K562 (cell line): ENCODE data around the gene GRIN2A. TPM values are rescaled to one million over a fixed set of nuclear protein-coding genes. Genes with fewer than 3 reads are reported as not detected.
A peak's percentile ranks its signal among the peaks of the same experiment; 100 is the strongest.

Experiments
- ATAC-seq: fragments of 200-7000 bp; cut with Tn5 transposase; 3 replicates; pipeline ENCODE4 v1.9.1; 2020; ENCODE audit warnings: moderate library complexity
- BruUV-seq: library from RNA; stranded (reverse); fragments of 400-500 nt; replicated peaks from 2 replicates; lab custom pipeline; 2021; lab: Mats Ljungman, UMichigan
- CTCF ChIA-PET: fragments of 300-600 bp; formaldehyde crosslinking; extraction: SDS; loops from one replicate; lab custom pipeline; 2021; ENCODE audit warnings: low intra/inter-chr PET ratio; lab: Yijun Ruan, JAX
- POLR2A ChIA-PET: fragments of 300-600, 350-650 bp; sonication (Branson Sonifier 250); formaldehyde crosslinking; extraction: SDS; loops from one replicate; lab custom pipeline; 2021; ENCODE audit warnings: antibody characterized with exemption, inconsistent platforms; lab: Yijun Ruan, JAX
- DNase-seq, 4 experiments: peaks; one replicate each; pipeline versions ENCODE4 v3.0.0 to v3.0.0-alpha.2; 2011 to 2018; ENCODE audit warnings: low spot score in 3 of 4, mixed read lengths in 3 of 4; ENCODE audit errors: extremely low read depth in 1 of 4
- FAIRE-seq: peaks from 2 replicates; lab custom pipeline; 2011; peaks lifted over from hg19 to GRCh38; lab: Jason Lieb, UNC
- H2AFZ ChIP-seq: 2 replicates; pipeline ENCODE4 v1.6.0; 2011; ENCODE audit warnings: low read depth, low read length, control low read depth, inconsistent platforms
- H3K27ac ChIP-seq: fragments of 200-600 bp; 3 replicates; pipeline ENCODE4 v1.8.0; 2011; ENCODE audit warnings: low read depth, mild to moderate bottlenecking, control low read depth, inconsistent platforms, low read length, moderate library complexity, mixed read lengths; ENCODE audit errors: extremely low read depth
- H3K27me3 ChIP-seq, 2 experiments: fragments of 300-600 bp in 1 of 2; 2 replicates in 1 of 2; 3 replicates in 1 of 2; pipeline versions ENCODE4 v1.6.0 to v1.8.0; 2011; ENCODE audit warnings: inconsistent platforms in 2 of 2, low read length in 2 of 2, mild to moderate bottlenecking in 1 of 2, mixed read lengths in 1 of 2, moderate library complexity in 1 of 2; ENCODE audit not compliant: control insufficient read depth in 2 of 2, insufficient read depth in 2 of 2
- H3K36me3 ChIP-seq: fragments of 300-600 bp; 3 replicates; pipeline ENCODE4 v1.8.0; 2011; ENCODE audit warnings: mild to moderate bottlenecking, low read length, inconsistent platforms; ENCODE audit not compliant: control insufficient read depth, insufficient read depth
- H3K4me1 ChIP-seq, 2 experiments: fragments of 200-600 bp in 1 of 2; replicated peaks in 1 of 2; 2 replicates in 1 of 2; 3 replicates in 1 of 2; pipeline versions ENCODE4 v1.5.1 to v1.8.0; 2011; ENCODE audit warnings: inconsistent platforms in 2 of 2, low read length in 2 of 2, mild to moderate bottlenecking in 1 of 2, mixed read lengths in 1 of 2, moderate library complexity in 1 of 2; ENCODE audit not compliant: control insufficient read depth in 2 of 2, insufficient read depth in 2 of 2
- H3K4me2 ChIP-seq: 2 replicates; pipeline ENCODE4 v1.6.1; 2011; ENCODE audit warnings: low read length, control low read depth, inconsistent platforms, mixed read lengths; ENCODE audit not compliant: insufficient read depth
- H3K4me3 ChIP-seq: fragments of 200-600 bp; sonication (generic), shearing (Covaris generic); 2 replicates; pipeline ENCODE4 v1.5.1; 2016; ENCODE audit warnings: control low read depth, inconsistent platforms
- H3K79me2 ChIP-seq: fragments of 200-600 bp; 3 replicates; pipeline ENCODE4 v1.8.0; 2011; ENCODE audit warnings: low read length, inconsistent platforms; ENCODE audit not compliant: control insufficient read depth, insufficient read depth
- H3K9ac ChIP-seq, 2 experiments: 2 replicates each; pipeline versions ENCODE4 v1.6.0 to v1.6.1; 2011; ENCODE audit warnings: low read depth in 2 of 2, low read length in 2 of 2, control low read depth in 1 of 2, inconsistent platforms in 1 of 2, mild to moderate bottlenecking in 1 of 2, mixed read lengths in 1 of 2; ENCODE audit not compliant: insufficient read depth in 1 of 2
- H3K9me1 ChIP-seq: one replicate; pipeline ENCODE4 v1.6.0; 2011; ENCODE audit warnings: inconsistent platforms, mild to moderate bottlenecking, low read length, moderate library complexity; ENCODE audit not compliant: control insufficient read depth, insufficient read depth
- H3K9me3 ChIP-seq: replicated peaks from 2 replicates; pipeline ENCODE4 v1.5.1; 2011; ENCODE audit warnings: low read depth, low read length, inconsistent platforms; ENCODE audit not compliant: control insufficient read depth, insufficient read depth
- H4K20me1 ChIP-seq: replicated peaks from 2 replicates; pipeline ENCODE4 v1.6.1; 2011; ENCODE audit warnings: low read length, inconsistent platforms, mixed read lengths; ENCODE audit not compliant: control insufficient read depth, insufficient read depth
- DNMT1 ChIP-seq: fragments of 450-650 bp; IDR thresholded peaks from 2 replicates; pipeline ENCODE4 v1.6.1; 2016; ENCODE audit warnings: antibody characterized with exemption, mild to moderate bottlenecking
- HDAC3 ChIP-seq: fragments of 450-650 bp; IDR thresholded peaks from 2 replicates; pipeline ENCODE4 v1.6.1; 2018; ENCODE audit warnings: borderline replicate concordance, mild to moderate bottlenecking, moderate library complexity; ENCODE audit not compliant: partially characterized antibody
- HLTF ChIP-seq: fragments of 450-650 bp; IDR thresholded peaks from 2 replicates; pipeline ENCODE4 v1.6.1; 2016
- KAT8 ChIP-seq: fragments of 450-650 bp; IDR thresholded peaks from 2 replicates; pipeline ENCODE4 v1.6.1; 2016; ENCODE audit warnings: low read depth, mild to moderate bottlenecking
- MAFG ChIP-seq: fragments of 450-650 bp; conservative IDR thresholded peaks from 2 replicates; pipeline ENCODE4 v1.6.1; 2016; ENCODE audit warnings: missing genetic modification characterization, missing compliant biosample characterization
- NFE2L1 ChIP-seq: fragments of 450-650 bp; IDR thresholded peaks from 2 replicates; pipeline ENCODE4 v1.6.1; 2016; ENCODE audit warnings: missing genetic modification characterization, low read depth, mild to moderate bottlenecking, missing compliant biosample characterization, moderate library complexity, borderline replicate concordance
- ZBTB9 ChIP-seq: fragments of 450-650 bp; formaldehyde crosslinking; IDR thresholded peaks from 2 replicates; pipeline ENCODE4 v1.4.0; 2020; ENCODE audit warnings: mild to moderate bottlenecking, moderate library complexity
- ZNF316 ChIP-seq: fragments of 450-650 bp; IDR thresholded peaks from 2 replicates; pipeline ENCODE4 v1.6.1; 2016
- ZNF740 ChIP-seq, 3 experiments: fragments of 200-800 bp in 1 of 3; sonication (Bioruptor generic) in 1 of 3; sonication (generic) in 1 of 3; formaldehyde crosslinking in 1 of 3; IDR thresholded peaks; 2 replicates each; pipeline versions ENCODE4 v1.6.1 to v1.8.0; 2016 to 2022; ENCODE audit warnings: mild to moderate bottlenecking in 2 of 3, missing compliant biosample characterization in 2 of 3, missing genetic modification characterization in 2 of 3, missing genetic modification reagents in 1 of 3
- WGBS: fragments of 100-300 bp; shearing (Covaris generic); methylation state at CpG from one replicate; pipeline ENCODE4 v1.1.6; 2016; ENCODE audit warnings: low coverage, mixed read lengths; ENCODE audit not compliant: insufficient coverage; ENCODE audit errors: missing lambda C conversion rate; 5-methylcytosine and 5-hydroxymethylcytosine counted together
- in situ Hi-C: fragments of 300-500 bp; cut with MboI; formaldehyde crosslinking; loops from 4 replicates; pipeline ENCODE4 v1.15.0; 2018; ENCODE audit warnings: inconsistent platforms, mixed read lengths
- intact Hi-C: fragments of 100-400 bp; cut with micrococcal nuclease; formaldehyde crosslinking; loops from 2 replicates; pipeline ENCODE4 v1.14.2; 2022
- polyA plus RNA-seq, 8 experiments: library from polyadenylated mRNA; depleted of rRNA in 4 of 8; stranded (reverse) in 5 of 8; unstranded in 3 of 8; fragments of >200 nt; fragmentation: Nextera tagmentation in 2 of 8; fragmentation: Illumina TruSeq in 1 of 8; extraction: Ambion mirVana in 2 of 8; extraction: Trizol in 1 of 8; gene quantifications; 2 replicates each; pipeline versions ENCODE4 v1.2.1 to v1.2.3, GENCODE V29; 2011 to 2014; ENCODE audit warnings: inconsistent platforms in 1 of 8, missing spikeins in 1 of 8
- total RNA-seq, 7 experiments: library from RNA; depleted of rRNA in 6 of 7; stranded (reverse); fragments of >200 nt in 6 of 7; fragmentation: Illumina TruSeq in 2 of 7; extraction: Trizol in 2 of 7; gene quantifications; 2 replicates each; pipeline versions ENCODE4 v1.2.1 to v1.2.3, GENCODE V29; 2011 to 2021; ENCODE audit warnings: low replicate concordance in 1 of 7

GRIN2A gene
- total and polyA plus RNA-seq, 9 of the 15 experiments (the other 6 are each of a cell fraction or from before 2014, with no cell fraction given): not detected

GRCh38 chr16:9772526-9773225, 409.6 kb downstream of the GRIN2A start:
- no peak for FAIRE-seq
- no peak overlapping the region for H3K27ac ChIP-seq
- H3K9me3 ChIP-seq: no peaks in the 10 kb centered on the region
- no peak overlapping the region for H3K4me3 ChIP-seq
- no peak for ATAC-seq
- intact Hi-C loops: no loop called here
- H3K79me2 ChIP-seq: no peaks in the 10 kb centered on the region
- no TSS peak for BruUV-seq
- WGBS: under 1% methylated on average over 9 of the region's 9 CpGs
- no peak overlapping the region for H3K4me2 ChIP-seq
- no peaks in the 10 kb centered on the region for H4K20me1 ChIP-seq
- DNase-seq: no peak
- no peak overlapping the region for H3K9ac ChIP-seq
- no peaks in the 10 kb centered on the region for H3K36me3 ChIP-seq
- no peaks in the 10 kb centered on the region for H3K4me1 ChIP-seq
- TF ChIP-seq MAFG (tag) (peak; percentile 51), ZNF740 (CRISPR knock-in tag; IDR thresholded peaks at IDR 0.05) (no peak), ZNF740 (tag; IDR thresholded peaks at IDR 0.05) (no peak), ZNF316 (0 out of 2 replicates have a peak, but pooled peaks have one; percentile 11), KAT8 (no peak), HLTF (no peak), ZBTB9 (CRISPR knock-in tag) (no peak), DNMT1 (no peak), NFE2L1 (peak; percentile 18; the same call in 1 of the 2 replicates), HDAC3 (no peak)
- TF ChIP-seq, all 486 proteins: peak for 3
- Histone ChIP-seq H2AFZ (no peak overlapping the region), H3K9me1 (no peaks in the 10 kb centered on the region), H3K27me3 (peaks cover 6 to 7% of the 10 kb centered on the region in 2 experiments; a peak in 4 of 5 replicates)
- in situ Hi-C loops: no loop called here
- POLR2A ChIA-PET: no interaction called here
- CTCF ChIA-PET: no interaction called here
